ENCODE results near the gene MAN2A2. TPM values are rescaled to one million over a fixed set of nuclear protein-coding genes. Genes with fewer than 3 reads are reported as not detected.

Gene MAN2A2
- total and polyA plus RNA-seq, 2 donors (not counting 3 experiments of a cell fraction or from before 2014, with no cell fraction given) = 60.9 to 77.7 TPM

GRCh38 chr15:90970274-90970673 lies 67.2 kb downstream of the MAN2A2 start:
- intact Hi-C loops (cut with micrococcal nuclease) (no loop called here), dilution Hi-C loops (cut with MboI; ENCODE audit: extremely low pct_ligation_motif_present, low sequenced_read_pairs) (no loop called here)
- Histone ChIP-seq H3K27ac (ENCODE audit: insufficient read depth, low read depth, low read length) (no peak overlapping the region), H3K9ac (replicated peaks; ENCODE audit: extremely low read depth, insufficient read depth, low read length) (no peak overlapping the region), H3K9me3 (replicated peaks; ENCODE audit: control insufficient read depth, insufficient read depth, low read length) (no peaks in the 10 kb centered on the region), H3K4me3 (replicated peaks in 1 of 3; ENCODE audit: insufficient read depth in 1 of 3, low read depth in 1 of 3, low read length in 3 of 3) (no peak overlapping the region), H3K4me1 (ENCODE audit: control insufficient read depth, extremely low read depth, insufficient read depth, low read length) (no peaks in the 10 kb centered on the region), H2AFZ (ENCODE audit: low read depth, low read length) (no peak overlapping the region), H3K27me3 (ENCODE audit: control insufficient read depth in 2 of 2, insufficient read depth in 2 of 2, low read length in 2 of 2) (no peaks in the 10 kb centered on the region), H4K20me1 (replicated peaks; ENCODE audit: control insufficient read depth, extremely low read depth, insufficient read depth, low read length) (no peaks in the 10 kb centered on the region), H3K79me2 (ENCODE audit: control insufficient read depth, insufficient read depth, low read length) (no peaks in the 10 kb centered on the region), H3K9me1 (replicated peaks; ENCODE audit: control insufficient read depth, extremely low read depth, insufficient read depth, low read length) (no peaks in the 10 kb centered on the region), H3K4me2 (ENCODE audit: insufficient read depth, low read length) (no peak overlapping the region), H3K36me3 (ENCODE audit: control insufficient read depth in 2 of 2, extremely low read depth in 1 of 2, insufficient read depth in 2 of 2, low read length in 2 of 2) (peaks cover 6 to 34% of the 10 kb centered on the region in 2 experiments)
- DNase-seq (ENCODE audit: low read depth, low spot score) (no peak), FAIRE-seq (no peak)
- CTCF ChIA-PET = interaction anchor here (4.0 kb wide), 1 partner anchor 13 kb away, joined by 28 read pairs; no protein-coding TSS in a partner anchor
- no TSS peak for BruUV-seq (replicated peaks)
- no peak for TF ChIP-seq MYC (IDR thresholded peaks at IDR 0.05; ENCODE audit: low read depth, low read length)
- no peak for TF ChIP-seq EZH2 (IDR thresholded peaks at IDR 0.05; ENCODE audit: borderline replicate concordance, low read depth, low read length, severe bottlenecking)
- POLR2A ChIA-PET = no interaction called here

- DNase-seq (ENCODE audit: low read depth, low spot score) = no peak
- Histone ChIP-seq H3K4me2 (ENCODE audit: insufficient read depth, low read length) (no peak overlapping the region), H3K4me3 (replicated peaks in 1 of 3; ENCODE audit: insufficient read depth in 1 of 3, low read depth in 1 of 3, low read length in 3 of 3) (no peak overlapping the region), H3K9me3 (replicated peaks; ENCODE audit: control insufficient read depth, insufficient read depth, low read length) (no peaks in the 10 kb centered on the region), H3K36me3 (ENCODE audit: control insufficient read depth in 2 of 2, extremely low read depth in 1 of 2, insufficient read depth in 2 of 2, low read length in 2 of 2) (peaks cover 7 to 23% of the 10 kb centered on the region in 2 experiments), H4K20me1 (replicated peaks; ENCODE audit: control insufficient read depth, extremely low read depth, insufficient read depth, low read length) (no peaks in the 10 kb centered on the region), H3K9ac (replicated peaks; ENCODE audit: extremely low read depth, insufficient read depth, low read length) (no peak overlapping the region), H2AFZ (ENCODE audit: low read depth, low read length) (no peak overlapping the region), H3K27me3 (ENCODE audit: control insufficient read depth in 2 of 2, insufficient read depth in 2 of 2, low read length in 2 of 2) (no peaks in the 10 kb centered on the region), H3K4me1 (ENCODE audit: control insufficient read depth, extremely low read depth, insufficient read depth, low read length) (no peaks in the 10 kb centered on the region), H3K9me1 (replicated peaks; ENCODE audit: control insufficient read depth, extremely low read depth, insufficient read depth, low read length) (no peaks in the 10 kb centered on the region), H3K79me2 (ENCODE audit: control insufficient read depth, insufficient read depth, low read length) (no peaks in the 10 kb centered on the region), H3K27ac (ENCODE audit: insufficient read depth, low read depth, low read length) (no peak overlapping the region)
- FAIRE-seq = no peak
- POLR2A ChIA-PET = no interaction called here
- CTCF ChIA-PET = interaction anchor here (0.6 to 4.0 kb wide), 4 partner anchors 15 to 1095 kb away, joined by 3 to 28 read pairs (median 3); no protein-coding TSS in a partner anchor
- intact Hi-C loops (cut with micrococcal nuclease) = no loop called here
- no TSS peak for BruUV-seq (replicated peaks)
- dilution Hi-C loops (cut with MboI; ENCODE audit: extremely low pct_ligation_motif_present, low sequenced_read_pairs) = no loop called here
- no peak for TF ChIP-seq POLR2A (IDR thresholded peaks at IDR 0.05; ENCODE audit: low read depth, low read length)
- no peak for TF ChIP-seq GATA2 (IDR thresholded peaks at IDR 0.05; ENCODE audit: insufficient read depth, insufficient read length, low read depth, low read length)
- TF ChIP-seq EZH2 (IDR thresholded peaks at IDR 0.05; ENCODE audit: borderline replicate concordance, low read depth, low read length, severe bottlenecking) = no peak
- no peak for TF ChIP-seq JUN (IDR thresholded peaks at IDR 0.05; ENCODE audit: borderline replicate concordance, insufficient read depth, insufficient read length, low read depth)
- TF ChIP-seq MAX (IDR thresholded peaks at IDR 0.05; ENCODE audit: insufficient read depth, insufficient read length) = no peak
- TF ChIP-seq FOS (IDR thresholded peaks at IDR 0.05; ENCODE audit: borderline replicate concordance, insufficient read depth, low read length) = no peak
- no peak for TF ChIP-seq POLR2AphosphoS5 (IDR thresholded peaks at IDR 0.05; ENCODE audit: insufficient read depth, low read depth, low read length)
- TF ChIP-seq MYC (IDR thresholded peaks at IDR 0.05; ENCODE audit: low read depth, low read length) = no peak
- TF ChIP-seq CTCF (IDR thresholded peaks at IDR 0.05; ENCODE audit: extremely low read depth in 1 of 2, insufficient read depth in 1 of 2, low read depth in 1 of 2, low read length in 2 of 2) = no peak
Observed at GRCh38 chr15:90972133-90972532, 69.0 kb downstream of the MAN2A2 start.
